K562 (cell line): ENCODE data around the gene CRB2. TPM values are rescaled to one million over a fixed set of nuclear protein-coding genes. Genes with fewer than 3 reads are reported as not detected.
A peak's percentile ranks its signal among the peaks of the same experiment; 100 is the strongest.

Experiments
- ATF3 ChIP-seq, 2 experiments: fragments of 450-650 bp in 1 of 2; sonication (generic) in 1 of 2; formaldehyde crosslinking in 1 of 2; IDR thresholded peaks in 1 of 2; conservative IDR thresholded peaks in 1 of 2; 2 replicates each; pipeline versions ENCODE4 v1.6.1 to v1.8.1; 2016 to 2023; ENCODE audit warnings: mild to moderate bottlenecking in 2 of 2, moderate library complexity in 2 of 2, inconsistent platforms in 1 of 2, missing genetic modification reagents in 1 of 2
- CHD4 ChIP-seq: fragments of 200-600 bp; sonication (generic); IDR thresholded peaks from 3 replicates; pipeline ENCODE4 v1.6.1; 2012; ENCODE audit warnings: low read depth, mild to moderate bottlenecking, mixed read lengths, low read length, inconsistent platforms; ENCODE audit not compliant: insufficient read depth, insufficient replicate concordance, poor library complexity, severe bottlenecking
- EP300 ChIP-seq: IDR thresholded peaks from 2 replicates; pipeline ENCODE4 v1.6.1; 2012; ENCODE audit warnings: low read length, improper control_type of control experiment
- ESRRB ChIP-seq: fragments of 250-450 bp; sonication (Bioruptor Pico); IDR thresholded peaks from 2 replicates; pipeline ENCODE4 v1.5.0; 2020; ENCODE audit warnings: mild to moderate bottlenecking, moderate library complexity, borderline replicate concordance
- ETV6 ChIP-seq, 3 experiments: fragments of 150-350 bp in 1 of 3; sonication (generic) in 1 of 3; formaldehyde crosslinking in 1 of 3; IDR thresholded peaks; 2 replicates each; pipeline versions ENCODE4 v1.6.1 to v1.8.0; 2014 to 2022; ENCODE audit warnings: borderline replicate concordance in 2 of 3, low read depth in 2 of 3, antibody characterized with exemption in 1 of 3, low read length in 1 of 3, mild to moderate bottlenecking in 1 of 3, missing genetic modification reagents in 1 of 3
- FOXP1 ChIP-seq: sonication (generic); formaldehyde crosslinking; IDR thresholded peaks from 2 replicates; pipeline ENCODE4 v1.8.0; 2022; ENCODE audit warnings: mild to moderate bottlenecking, missing genetic modification reagents
- GABPA ChIP-seq: fragments of 200-800 bp; sonication (Bioruptor generic); conservative IDR thresholded peaks from 2 replicates; pipeline ENCODE4 v1.6.1; 2016; ENCODE audit warnings: low read depth, missing genetic modification characterization, missing compliant biosample characterization
- GABPB1 ChIP-seq: sonication (generic); formaldehyde crosslinking; IDR thresholded peaks from 2 replicates; pipeline ENCODE4 v1.8.0; 2022; ENCODE audit warnings: mild to moderate bottlenecking, missing genetic modification reagents
- HDAC6 ChIP-seq: IDR thresholded peaks from 2 replicates; pipeline ENCODE4 v1.6.1; 2012; ENCODE audit warnings: low read depth, mild to moderate bottlenecking, control low read depth, inconsistent platforms, low read length, moderate library complexity
- LEF1 ChIP-seq: fragments of 450-650 bp; IDR thresholded peaks from 2 replicates; pipeline ENCODE4 v1.6.1; 2016; ENCODE audit warnings: mild to moderate bottlenecking
- MCM3 ChIP-seq: fragments of 450-650 bp; IDR thresholded peaks from 2 replicates; pipeline ENCODE4 v1.6.1; 2016
- MLLT1 ChIP-seq, 2 experiments: fragments of 450-650 bp; IDR thresholded peaks; 2 replicates each; pipeline ENCODE4 v1.6.1; 2016
- MTA2 ChIP-seq: fragments of 450-650 bp; IDR thresholded peaks from 2 replicates; pipeline ENCODE4 v1.6.1; 2016; ENCODE audit warnings: low read depth
- NCOA1 ChIP-seq: fragments of 450-650 bp; IDR thresholded peaks from 2 replicates; pipeline ENCODE4 v1.6.1; 2016; ENCODE audit warnings: low read depth
- NR3C1 ChIP-seq: sonication (generic); formaldehyde crosslinking; IDR thresholded peaks from 2 replicates; pipeline ENCODE4 v1.8.1; 2022; ENCODE audit warnings: missing genetic modification reagents
- PHF20 ChIP-seq: fragments of 450-650 bp; IDR thresholded peaks from 2 replicates; pipeline ENCODE4 v1.6.1; 2018; ENCODE audit not compliant: partially characterized antibody
- PRMT5 ChIP-seq: sonication (generic); formaldehyde crosslinking; IDR thresholded peaks from 2 replicates; pipeline ENCODE4 v1.5.0; 2020; ENCODE audit warnings: missing genetic modification reagents
- PURB ChIP-seq: sonication (generic); formaldehyde crosslinking; IDR thresholded peaks from 2 replicates; pipeline ENCODE4 v1.9.0; 2021; ENCODE audit warnings: low read depth, mild to moderate bottlenecking, missing genetic modification reagents
- SAP30 ChIP-seq: fragments of 200-600 bp; sonication (generic); IDR thresholded peaks from 2 replicates; pipeline ENCODE4 v1.6.1; 2012; ENCODE audit warnings: borderline replicate concordance, low read depth, mild to moderate bottlenecking, moderate library complexity, low read length, control low read depth, inconsistent platforms; ENCODE audit not compliant: insufficient read depth, poor library complexity, severe bottlenecking
- SRSF3 ChIP-seq: fragments of 200-400 bp; formaldehyde crosslinking; IDR thresholded peaks from 2 replicates; pipeline ENCODE4 v1.6.1; 2016; ENCODE audit warnings: mild to moderate bottlenecking, low read length, moderate library complexity; ENCODE audit not compliant: insufficient read depth
- TEAD1 ChIP-seq, 2 experiments: fragments of 450-650 bp in 1 of 2; sonication (generic) in 1 of 2; formaldehyde crosslinking; IDR thresholded peaks; 2 replicates each; pipeline versions ENCODE4 v1.4.0 to v1.8.0; 2020 to 2022; ENCODE audit warnings: mild to moderate bottlenecking in 2 of 2, missing genetic modification reagents in 1 of 2
- TOE1 ChIP-seq, 2 experiments: fragments of 450-650 bp in 1 of 2; sonication (generic) in 1 of 2; formaldehyde crosslinking in 1 of 2; IDR thresholded peaks; 2 replicates each; pipeline versions ENCODE4 v1.7.1 to v1.8.0; 2016 to 2022; ENCODE audit warnings: borderline replicate concordance in 2 of 2, mild to moderate bottlenecking in 2 of 2, antibody characterized with exemption in 1 of 2, inconsistent platforms in 1 of 2, low read depth in 1 of 2, missing genetic modification reagents in 1 of 2, moderate library complexity in 1 of 2
- ZBTB17 ChIP-seq: fragments of 450-650 bp; formaldehyde crosslinking; IDR thresholded peaks from 2 replicates; pipeline ENCODE4 v1.4.0; 2020; ENCODE audit warnings: mild to moderate bottlenecking
- ZNF589 ChIP-seq: fragments of 200-800 bp; sonication (Bioruptor generic); IDR thresholded peaks from 2 replicates; pipeline ENCODE4 v1.6.1; 2016; ENCODE audit warnings: low read depth, missing genetic modification characterization, missing compliant biosample characterization
- polyA plus RNA-seq, 8 experiments: library from polyadenylated mRNA; depleted of rRNA in 4 of 8; stranded (reverse) in 5 of 8; unstranded in 3 of 8; fragments of >200 nt; fragmentation: Nextera tagmentation in 2 of 8; fragmentation: Illumina TruSeq in 1 of 8; extraction: Ambion mirVana in 2 of 8; extraction: Trizol in 1 of 8; gene quantifications; 2 replicates each; pipeline versions ENCODE4 v1.2.1 to v1.2.3, GENCODE V29; 2011 to 2014; ENCODE audit warnings: inconsistent platforms in 1 of 8, missing spikeins in 1 of 8
- total RNA-seq, 7 experiments: library from RNA; depleted of rRNA in 6 of 7; stranded (reverse); fragments of >200 nt in 6 of 7; fragmentation: Illumina TruSeq in 2 of 7; extraction: Trizol in 2 of 7; gene quantifications; 2 replicates each; pipeline versions ENCODE4 v1.2.1 to v1.2.3, GENCODE V29; 2011 to 2021; ENCODE audit warnings: low replicate concordance in 1 of 7

Gene CRB2
- total and polyA plus RNA-seq, 9 of the 15 experiments (the other 6 are each of a cell fraction or from before 2014, with no cell fraction given), result 0.13 to 1.2 (median 0.25) TPM; not detected in 2

- TF ChIP-seq SAP30, result no peak
- TF ChIP-seq ZBTB17 (CRISPR knock-in tag), result 0 out of 2 replicates have a peak, but pooled peaks have one; percentile 20
- TF ChIP-seq ESRRB, result no peak
- no peak for TF ChIP-seq ETV6 (IDR thresholded peaks at IDR 0.05; ENCODE audit: borderline replicate concordance in 1 of 2, low read depth in 2 of 2, low read length in 1 of 2)
- no peak for TF ChIP-seq ETV6 (CRISPR knock-in tag; IDR thresholded peaks at IDR 0.05; ENCODE audit: borderline replicate concordance)
- TF ChIP-seq HDAC6, result no peak
- TF ChIP-seq MTA2, result peak; percentile 5; the same call in 1 of the 2 replicates
- TF ChIP-seq LEF1, result peak; percentile 61
- peak; percentile 70 for TF ChIP-seq GABPB1 (CRISPR knock-in tag)
- TF ChIP-seq EP300, result peak; percentile 63; the same call in 1 of the 2 replicates
- TF ChIP-seq PRMT5 (CRISPR knock-in tag), result no peak
- TF ChIP-seq CHD4, result peak; percentile 76
- TF ChIP-seq PHF20, result peak; percentile 41
- no peak for TF ChIP-seq GABPA (tag)
- no peak for TF ChIP-seq PURB (CRISPR knock-in tag)
- no peak for TF ChIP-seq TOE1 (IDR thresholded peaks at IDR 0.05; ENCODE audit: borderline replicate concordance)
- TF ChIP-seq TOE1 (CRISPR knock-in tag; IDR thresholded peaks at IDR 0.05; ENCODE audit: borderline replicate concordance, low read depth), result no peak
- 0 out of 2 replicates have a peak, but pooled peaks have one; percentile 9 for TF ChIP-seq ZNF589
- peak; percentile 99 for TF ChIP-seq ATF3 (IDR thresholded peaks at IDR 0.05)
- TF ChIP-seq ATF3 (CRISPR knock-in tag; conservative IDR thresholded peaks at IDR 0.05), result peak; percentile 93
- peak; percentile 73 for TF ChIP-seq NCOA1
- no peak for TF ChIP-seq NR3C1
- peak in 1 of 2 experiments; percentile 3; a peak in 1 of 4 replicates for TF ChIP-seq TEAD1 (CRISPR knock-in tag; IDR thresholded peaks at IDR 0.05)
- no peak for TF ChIP-seq MCM3
- no peak for TF ChIP-seq SRSF3
- 0 out of 4 replicates have a peak, but pooled peaks of 1 of the 2 experiments have one; percentile 19 for TF ChIP-seq MLLT1 (IDR thresholded peaks at IDR 0.05)
- TF ChIP-seq FOXP1 (CRISPR knock-in tag), result no peak
Observed at GRCh38 chr9:123338710-123339665, 17.0 kb upstream of the CRB2 start (continued).
